Panc1 (cell line): ENCODE data around the gene MARCHF2. TPM values are rescaled to one million over a fixed set of nuclear protein-coding genes. Genes with fewer than 3 reads are reported as not detected.

Source experiments
- ATAC-seq: fragments of 200-7000 bp; cut with Tn5 transposase; 2 replicates; pipeline ENCODE4 v1.9.1; 2020; ENCODE audit warnings: mild to moderate bottlenecking, moderate library complexity
- BruUV-seq: library from RNA; stranded (reverse); fragments of 400-500 nt; replicated peaks from 2 replicates; lab custom pipeline; 2021; lab: Mats Ljungman, UMichigan
- CTCF ChIA-PET: fragments of 300-600 bp; sonication (Branson Sonifier 250); formaldehyde crosslinking; loops from one replicate; lab custom pipeline; 2022; ENCODE audit warnings: antibody characterized with exemption; lab: Charles Lee
- POLR2A ChIA-PET: fragments of 300-600 bp; sonication (Branson Sonifier 250); formaldehyde crosslinking; loops from one replicate; lab custom pipeline; 2022; ENCODE audit warnings: antibody characterized with exemption; lab: Charles Lee
- DNase-seq: peaks from one replicate; pipeline ENCODE4 v3.0.0-alpha.2; 2010; ENCODE audit warnings: low read depth, low spot score
- H3K27ac ChIP-seq: 2 replicates; pipeline ENCODE4 v1.5.1; 2011; ENCODE audit warnings: mild to moderate bottlenecking, low read length, inconsistent platforms
- H3K27me3 ChIP-seq: fragments of 200-500 bp; sonication (Bioruptor generic); 2 replicates; pipeline ENCODE4 v1.6.0; 2014; ENCODE audit warnings: low read length, inconsistent platforms; ENCODE audit not compliant: control insufficient read depth, insufficient read depth
- H3K36me3 ChIP-seq: fragments of 200-500 bp; sonication (Bioruptor generic); 2 replicates; pipeline ENCODE4 v1.5.1; 2014; ENCODE audit warnings: inconsistent platforms, mild to moderate bottlenecking, low read length, moderate library complexity; ENCODE audit not compliant: control insufficient read depth, insufficient read depth
- H3K4me1 ChIP-seq: 2 replicates; pipeline ENCODE4 v1.5.1; 2011; ENCODE audit warnings: inconsistent platforms, mild to moderate bottlenecking, low read length, moderate library complexity; ENCODE audit not compliant: control insufficient read depth, insufficient read depth
- H3K4me3 ChIP-seq, 2 experiments: 2 replicates each; pipeline ENCODE4 v1.5.1; 2011 to 2012; ENCODE audit warnings: low read depth in 2 of 2, low read length in 2 of 2, mild to moderate bottlenecking in 2 of 2, inconsistent platforms in 1 of 2, moderate library complexity in 1 of 2
- H3K9me3 ChIP-seq: fragments of 200-500 bp; sonication (Bioruptor generic); 2 replicates; pipeline ENCODE4 v1.5.1; 2014; ENCODE audit warnings: low read depth, mild to moderate bottlenecking, inconsistent platforms, low read length, moderate library complexity; ENCODE audit not compliant: control insufficient read depth, insufficient read depth
- POLR2AphosphoS5 ChIP-seq: IDR thresholded peaks from 2 replicates; pipeline ENCODE4 v1.6.1; 2012; ENCODE audit warnings: mild to moderate bottlenecking, low read depth, low read length, moderate library complexity
- SIN3A ChIP-seq: IDR thresholded peaks from 2 replicates; pipeline ENCODE4 v1.6.1; 2012; ENCODE audit warnings: low read depth, mild to moderate bottlenecking, low read length, moderate library complexity, borderline replicate concordance; ENCODE audit not compliant: insufficient read depth
- TCF7L2 ChIP-seq: IDR thresholded peaks from 2 replicates; pipeline ENCODE4 v1.6.1; 2011; ENCODE audit warnings: mild to moderate bottlenecking, low read depth, low read length, inconsistent platforms
- in situ Hi-C: cut with HindIII; loops from 2 replicates; pipeline ENCODE4 v1.10.0; 2016; ENCODE audit warnings: low sequenced_read_pairs, low pct_unique_long_range_greater_than_20kb
- intact Hi-C: fragments of 100-400 bp; cut with micrococcal nuclease; formaldehyde crosslinking; loops from one replicate; pipeline ENCODE4 v1.10.0; 2022; ENCODE audit not compliant: unreplicated experiment
- total RNA-seq: library from RNA; stranded (reverse); gene quantifications from one replicate; pipeline ENCODE4 v1.2.1, GENCODE V29; 2021; ENCODE audit not compliant: unreplicated experiment
- TF ChIP-seq, protein P1 (sequence below): fragments of 450-650 bp; IDR thresholded peaks from 2 replicates; pipeline ENCODE4 v1.5.1; 2017; ENCODE audit warnings: mild to moderate bottlenecking
- TF ChIP-seq, protein P2 (sequence below), 2 experiments: IDR thresholded peaks; 2 replicates each; pipeline ENCODE4 v1.6.1; 2011 to 2012; ENCODE audit warnings: low read depth in 2 of 2, control low read depth in 1 of 2, low read length in 1 of 2, mild to moderate bottlenecking in 1 of 2, moderate library complexity in 1 of 2; ENCODE audit not compliant: insufficient read depth in 1 of 2

Gene MARCHF2
- total RNA-seq, 1 experiment from 2014 or later, result 32.6 TPM

GRCh38 chr19:8466018-8466417, 52.9 kb downstream of the MARCHF2 start:
- Histone ChIP-seq H3K27ac (no peak overlapping the region), H3K27me3 (no peaks in the 10 kb centered on the region), H3K4me1 (peaks cover 17% of the 10 kb centered on the region), H3K36me3 (peaks cover 47% of the 10 kb centered on the region), H3K4me3 (no peak overlapping the region), H3K9me3 (no peaks in the 10 kb centered on the region)
- intact Hi-C loops, result no loop called here
- in situ Hi-C loops, result no loop called here
- ChIA-PET POLR2A (interaction anchor here (0.6 kb wide), 1 partner anchor 19 kb away, joined by 3 read pairs; no protein-coding TSS in a partner anchor), CTCF (no interaction called here)
- TF ChIP-seq, protein P1, sequence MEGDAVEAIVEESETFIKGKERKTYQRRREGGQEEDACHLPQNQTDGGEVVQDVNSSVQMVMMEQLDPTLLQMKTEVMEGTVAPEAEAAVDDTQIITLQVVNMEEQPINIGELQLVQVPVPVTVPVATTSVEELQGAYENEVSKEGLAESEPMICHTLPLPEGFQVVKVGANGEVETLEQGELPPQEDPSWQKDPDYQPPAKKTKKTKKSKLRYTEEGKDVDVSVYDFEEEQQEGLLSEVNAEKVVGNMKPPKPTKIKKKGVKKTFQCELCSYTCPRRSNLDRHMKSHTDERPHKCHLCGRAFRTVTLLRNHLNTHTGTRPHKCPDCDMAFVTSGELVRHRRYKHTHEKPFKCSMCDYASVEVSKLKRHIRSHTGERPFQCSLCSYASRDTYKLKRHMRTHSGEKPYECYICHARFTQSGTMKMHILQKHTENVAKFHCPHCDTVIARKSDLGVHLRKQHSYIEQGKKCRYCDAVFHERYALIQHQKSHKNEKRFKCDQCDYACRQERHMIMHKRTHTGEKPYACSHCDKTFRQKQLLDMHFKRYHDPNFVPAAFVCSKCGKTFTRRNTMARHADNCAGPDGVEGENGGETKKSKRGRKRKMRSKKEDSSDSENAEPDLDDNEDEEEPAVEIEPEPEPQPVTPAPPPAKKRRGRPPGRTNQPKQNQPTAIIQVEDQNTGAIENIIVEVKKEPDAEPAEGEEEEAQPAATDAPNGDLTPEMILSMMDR, result no peak
- TF ChIP-seq, protein P2, sequence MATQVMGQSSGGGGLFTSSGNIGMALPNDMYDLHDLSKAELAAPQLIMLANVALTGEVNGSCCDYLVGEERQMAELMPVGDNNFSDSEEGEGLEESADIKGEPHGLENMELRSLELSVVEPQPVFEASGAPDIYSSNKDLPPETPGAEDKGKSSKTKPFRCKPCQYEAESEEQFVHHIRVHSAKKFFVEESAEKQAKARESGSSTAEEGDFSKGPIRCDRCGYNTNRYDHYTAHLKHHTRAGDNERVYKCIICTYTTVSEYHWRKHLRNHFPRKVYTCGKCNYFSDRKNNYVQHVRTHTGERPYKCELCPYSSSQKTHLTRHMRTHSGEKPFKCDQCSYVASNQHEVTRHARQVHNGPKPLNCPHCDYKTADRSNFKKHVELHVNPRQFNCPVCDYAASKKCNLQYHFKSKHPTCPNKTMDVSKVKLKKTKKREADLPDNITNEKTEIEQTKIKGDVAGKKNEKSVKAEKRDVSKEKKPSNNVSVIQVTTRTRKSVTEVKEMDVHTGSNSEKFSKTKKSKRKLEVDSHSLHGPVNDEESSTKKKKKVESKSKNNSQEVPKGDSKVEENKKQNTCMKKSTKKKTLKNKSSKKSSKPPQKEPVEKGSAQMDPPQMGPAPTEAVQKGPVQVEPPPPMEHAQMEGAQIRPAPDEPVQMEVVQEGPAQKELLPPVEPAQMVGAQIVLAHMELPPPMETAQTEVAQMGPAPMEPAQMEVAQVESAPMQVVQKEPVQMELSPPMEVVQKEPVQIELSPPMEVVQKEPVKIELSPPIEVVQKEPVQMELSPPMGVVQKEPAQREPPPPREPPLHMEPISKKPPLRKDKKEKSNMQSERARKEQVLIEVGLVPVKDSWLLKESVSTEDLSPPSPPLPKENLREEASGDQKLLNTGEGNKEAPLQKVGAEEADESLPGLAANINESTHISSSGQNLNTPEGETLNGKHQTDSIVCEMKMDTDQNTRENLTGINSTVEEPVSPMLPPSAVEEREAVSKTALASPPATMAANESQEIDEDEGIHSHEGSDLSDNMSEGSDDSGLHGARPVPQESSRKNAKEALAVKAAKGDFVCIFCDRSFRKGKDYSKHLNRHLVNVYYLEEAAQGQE (IDR thresholded peaks at IDR 0.05; ENCODE audit: insufficient read depth in 1 of 2, low read depth in 2 of 2, low read length in 1 of 2), result no peak
- no peak for TF ChIP-seq SIN3A
- TF ChIP-seq TCF7L2, result no peak
- no peak for TF ChIP-seq POLR2AphosphoS5
- ATAC-seq (no peak), DNase-seq (no peak)
- BruUV-seq, result no TSS peak

GRCh38 chr19:8468124-8468523, 55.0 kb downstream of the MARCHF2 start:
- ChIA-PET POLR2A (interaction anchor here (0.6 kb wide), 1 partner anchor 10 kb away, joined by 3 read pairs; no protein-coding TSS in a partner anchor), CTCF (no interaction called here)
- intact Hi-C loops (no loop called here), in situ Hi-C loops (no loop called here)
- TF ChIP-seq POLR2AphosphoS5 (no peak), SIN3A (no peak), TCF7L2 (no peak)
- TF ChIP-seq, protein P1, result no peak
- TF ChIP-seq, protein P2 (IDR thresholded peaks at IDR 0.05; ENCODE audit: insufficient read depth in 1 of 2, low read depth in 2 of 2, low read length in 1 of 2), result no peak
- Histone ChIP-seq H3K9me3 (no peaks in the 10 kb centered on the region), H3K36me3 (peaks cover 49% of the 10 kb centered on the region), H3K4me3 (no peak overlapping the region), H3K27ac (no peak overlapping the region), H3K27me3 (no peaks in the 10 kb centered on the region), H3K4me1 (no peaks in the 10 kb centered on the region)
- no TSS peak for BruUV-seq
- ATAC-seq (no peak), DNase-seq (no peak)
